KMS-11 (cell line): ENCODE results near the gene ULBP3.
"Not testable (repeated sequence)": the region's sequence is repeated elsewhere in the genome, so short reads cannot be mapped to it uniquely, and the experiment has no call there.

Experiments
- H2AFZ ChIP-seq: fragments of 200-600 bp; sonication (generic); 2 replicates; pipeline ENCODE4 v1.6.1; 2016; ENCODE audit warnings: antibody characterized with exemption, mixed run types, low read depth
- H3K27ac ChIP-seq: fragments of 200-600 bp; sonication (generic); 2 replicates; pipeline ENCODE4 v1.6.1; 2016; ENCODE audit warnings: mild to moderate bottlenecking, mixed run types
- H3K27me3 ChIP-seq: fragments of 200-600 bp; sonication (generic); 2 replicates; pipeline ENCODE4 v1.6.1; 2017; ENCODE audit warnings: mild to moderate bottlenecking, low read depth, mixed run types, moderate library complexity; ENCODE audit not compliant: insufficient read depth
- H3K36me3 ChIP-seq: fragments of 200-600 bp; sonication (generic); 2 replicates; pipeline ENCODE4 v1.6.1; 2017; ENCODE audit warnings: mild to moderate bottlenecking, mixed run types; ENCODE audit not compliant: insufficient read depth
- H3K4me1 ChIP-seq: fragments of 200-600 bp; sonication (generic); 2 replicates; pipeline ENCODE4 v1.6.1; 2016; ENCODE audit warnings: mild to moderate bottlenecking, low read depth, mixed run types; ENCODE audit not compliant: poor library complexity, severe bottlenecking
- H3K4me2 ChIP-seq: fragments of 200-600 bp; sonication (generic); 2 replicates; pipeline ENCODE4 v1.7.0; 2016; ENCODE audit warnings: mild to moderate bottlenecking, mixed run types
- H3K4me3 ChIP-seq: fragments of 200-600 bp; sonication (generic); IDR thresholded peaks from 2 replicates; pipeline ENCODE4 v1.6.1; 2017; ENCODE audit warnings: low read depth, low read length, mixed read lengths; ENCODE audit not compliant: insufficient read depth
- H3K79me2 ChIP-seq: fragments of 200-600 bp; sonication (generic); 2 replicates; pipeline ENCODE4 v1.6.1; 2016; ENCODE audit warnings: low read depth, mixed run types; ENCODE audit not compliant: insufficient read depth
- H3K9ac ChIP-seq: fragments of 200-600 bp; sonication (generic); 2 replicates; pipeline ENCODE4 v1.6.1; 2016; ENCODE audit warnings: mild to moderate bottlenecking, mixed run types
- H4K20me1 ChIP-seq: fragments of 200-600 bp; sonication (generic); 2 replicates; pipeline ENCODE4 v1.6.1; 2016; ENCODE audit warnings: mild to moderate bottlenecking, mixed run types; ENCODE audit not compliant: insufficient read depth
- CTCF ChIP-seq: fragments of 200-600 bp; sonication (generic); conservative IDR thresholded peaks from 2 replicates; pipeline ENCODE4 v1.6.1; 2017; ENCODE audit warnings: low read depth, mild to moderate bottlenecking, antibody characterized with exemption, low read length, moderate library complexity, mixed read lengths

The ULBP3 gene

GRCh38 chr6:150078788-150079187 is 9.9 kb upstream of the ULBP3 start:
- TF ChIP-seq CTCF = no peak
- Histone ChIP-seq H3K9ac (no peak overlapping the region), H3K4me2 (no peak overlapping the region)

GRCh38 chr6:150076196-150076893 is 7.4 kb upstream of the ULBP3 start:
- H3K9ac ChIP-seq = no peak overlapping the region
- peak overlapping the region; percentile 1; the same call in 1 of the 2 replicates for H3K27ac ChIP-seq
- no peak for TF ChIP-seq CTCF
- H3K4me1 ChIP-seq = peaks cover 17% of the 10 kb centered on the region
- no peaks in the 10 kb centered on the region for H3K36me3 ChIP-seq
- H2AFZ ChIP-seq = peak overlapping the region; percentile 50; the same call in 1 of the 2 replicates
- H3K79me2 ChIP-seq = no peaks in the 10 kb centered on the region
- H3K4me3 ChIP-seq = no peak overlapping the region
- no peaks in the 10 kb centered on the region for H4K20me1 ChIP-seq
- peak overlapping the region; percentile 38; the same call in 1 of the 2 replicates for H3K4me2 ChIP-seq
- H3K27me3 ChIP-seq = no peaks in the 10 kb centered on the region

More at GRCh38 chr6:150078788-150079187, 9.9 kb upstream of the ULBP3 start:
- Histone ChIP-seq H3K79me2 (no peaks in the 10 kb centered on the region), H3K27ac (no peak overlapping the region), H3K36me3 (no peaks in the 10 kb centered on the region), H3K27me3 (no peaks in the 10 kb centered on the region), H3K4me1 (peaks cover 17% of the 10 kb centered on the region), H4K20me1 (no peaks in the 10 kb centered on the region), H3K4me3 (no peak overlapping the region), H2AFZ (no peak overlapping the region)

- Histone ChIP-seq H3K27ac (no peak overlapping the region), H3K79me2 (no peaks in the 10 kb centered on the region), H3K36me3 (no peaks in the 10 kb centered on the region), H3K9ac (no peak overlapping the region), H3K4me3 (no peak overlapping the region), H2AFZ (no peak overlapping the region), H3K4me1 (peaks cover 17% of the 10 kb centered on the region), H3K27me3 (no peaks in the 10 kb centered on the region), H3K4me2 (no peak overlapping the region), H4K20me1 (no peaks in the 10 kb centered on the region)
- TF ChIP-seq CTCF = no peak
Observed at GRCh38 chr6:150075034-150075421, 6.1 kb upstream of the ULBP3 start.

GRCh38 chr6:150074396-150075033 is 5.6 kb upstream of the ULBP3 start:
- H3K27me3 ChIP-seq, H3K9ac ChIP-seq, H3K27ac ChIP-seq, H3K4me2 ChIP-seq, H3K36me3 ChIP-seq, H2AFZ ChIP-seq, H4K20me1 ChIP-seq, H3K79me2 ChIP-seq, H3K4me3 ChIP-seq: not testable (repeated sequence)
- H3K4me1 ChIP-seq = peaks cover 19% of the 10 kb centered on the region

GRCh38 chr6:150072201-150072600 is 3.3 kb upstream of the ULBP3 start:
- no peak overlapping the region for H2AFZ ChIP-seq
- TF ChIP-seq CTCF = no peak
- no peaks in the 10 kb centered on the region for H3K79me2 ChIP-seq
- H4K20me1 ChIP-seq = no peaks in the 10 kb centered on the region
- H3K4me2 ChIP-seq = no peak overlapping the region
- no peak overlapping the region for H3K9ac ChIP-seq
- no peak overlapping the region for H3K27ac ChIP-seq
- no peaks in the 10 kb centered on the region for H3K27me3 ChIP-seq
- peaks cover 21% of the 10 kb centered on the region for H3K4me1 ChIP-seq
- no peak overlapping the region for H3K4me3 ChIP-seq
- H3K36me3 ChIP-seq = no peaks in the 10 kb centered on the region
